ENCODE measurements around the gene SELENON.

Gene SELENON

DNA sequence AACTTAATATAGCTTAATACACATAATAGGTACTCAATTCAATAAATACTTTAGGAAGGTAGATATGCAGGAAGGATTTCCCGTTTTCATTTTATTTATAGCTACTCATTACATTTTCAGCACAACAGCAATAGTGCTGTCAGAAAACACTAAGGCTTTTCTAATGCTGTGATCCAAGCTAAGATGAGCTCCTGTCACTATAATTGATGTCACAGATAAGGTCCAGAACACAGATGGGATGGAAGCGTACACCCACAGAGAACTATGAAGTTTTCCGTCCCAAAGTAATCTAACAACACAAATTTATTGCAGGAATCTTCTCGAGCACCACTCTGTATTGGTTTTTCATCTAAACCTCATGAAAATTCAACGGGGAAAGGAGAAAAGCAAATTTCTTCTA lies 45.7 kb downstream of the SELENON start:
- TF ChIP-seq, protein P1, sequence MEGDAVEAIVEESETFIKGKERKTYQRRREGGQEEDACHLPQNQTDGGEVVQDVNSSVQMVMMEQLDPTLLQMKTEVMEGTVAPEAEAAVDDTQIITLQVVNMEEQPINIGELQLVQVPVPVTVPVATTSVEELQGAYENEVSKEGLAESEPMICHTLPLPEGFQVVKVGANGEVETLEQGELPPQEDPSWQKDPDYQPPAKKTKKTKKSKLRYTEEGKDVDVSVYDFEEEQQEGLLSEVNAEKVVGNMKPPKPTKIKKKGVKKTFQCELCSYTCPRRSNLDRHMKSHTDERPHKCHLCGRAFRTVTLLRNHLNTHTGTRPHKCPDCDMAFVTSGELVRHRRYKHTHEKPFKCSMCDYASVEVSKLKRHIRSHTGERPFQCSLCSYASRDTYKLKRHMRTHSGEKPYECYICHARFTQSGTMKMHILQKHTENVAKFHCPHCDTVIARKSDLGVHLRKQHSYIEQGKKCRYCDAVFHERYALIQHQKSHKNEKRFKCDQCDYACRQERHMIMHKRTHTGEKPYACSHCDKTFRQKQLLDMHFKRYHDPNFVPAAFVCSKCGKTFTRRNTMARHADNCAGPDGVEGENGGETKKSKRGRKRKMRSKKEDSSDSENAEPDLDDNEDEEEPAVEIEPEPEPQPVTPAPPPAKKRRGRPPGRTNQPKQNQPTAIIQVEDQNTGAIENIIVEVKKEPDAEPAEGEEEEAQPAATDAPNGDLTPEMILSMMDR (IDR thresholded peaks at IDR 0.05; ENCODE audit: control insufficient read depth, insufficient read depth, low read depth, low read length, missing control alignments) = no peak
- no peak overlapping the region for H3K4me3 ChIP-seq (ENCODE audit: control insufficient read depth, low read depth, low read length)
- no peak for DNase-seq (ENCODE audit: low read depth)

DNA sequence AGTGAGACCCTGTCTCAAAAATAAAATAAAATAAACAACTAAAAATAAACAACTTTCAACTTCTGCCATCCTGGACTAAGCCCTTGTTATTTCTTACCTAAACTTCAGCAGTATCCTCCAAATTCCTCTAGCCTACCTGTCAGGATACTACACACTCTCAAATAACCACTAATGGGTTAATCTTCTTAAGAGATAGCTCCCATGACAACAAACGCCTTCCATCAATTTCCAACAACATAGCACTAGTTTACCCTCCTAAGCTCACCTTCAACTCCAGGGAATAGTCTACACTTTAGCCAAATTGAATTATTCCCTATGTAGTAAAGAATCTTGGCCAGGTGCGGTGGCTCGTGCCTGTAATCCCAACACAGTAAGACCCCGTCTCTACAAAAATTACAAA lies 47.9 kb downstream of the SELENON start:
- no peak for DNase-seq (ENCODE audit: low read depth)
- no peak overlapping the region for H3K4me3 ChIP-seq (ENCODE audit: control insufficient read depth, low read depth, low read length)
- TF ChIP-seq, protein P1 (IDR thresholded peaks at IDR 0.05; ENCODE audit: control insufficient read depth, insufficient read depth, low read depth, low read length, missing control alignments) = no peak

DNA sequence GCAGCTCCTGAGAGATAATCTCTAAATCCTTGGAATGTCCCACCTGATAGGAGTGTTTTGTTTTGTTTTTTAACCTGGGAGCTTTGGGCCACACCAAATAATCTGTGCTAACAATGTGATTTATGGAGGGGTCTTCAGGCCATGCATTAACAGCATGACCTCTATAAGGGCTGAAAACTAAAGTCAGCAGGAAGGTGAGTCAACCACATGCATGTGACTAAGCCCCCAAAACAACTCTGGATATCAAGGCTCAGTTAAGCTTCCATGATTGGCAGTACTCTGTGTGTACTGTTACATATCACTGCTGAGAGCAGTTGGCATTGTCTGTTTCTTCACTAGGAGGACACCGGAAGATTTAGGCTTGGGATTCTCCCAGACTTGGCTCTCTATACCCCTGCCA lies 48.5 kb downstream of the SELENON start:
- no peak for DNase-seq (ENCODE audit: low read depth)
- H3K4me3 ChIP-seq (ENCODE audit: control insufficient read depth, low read depth, low read length) = no peak overlapping the region
- TF ChIP-seq, protein P1 (IDR thresholded peaks at IDR 0.05; ENCODE audit: control insufficient read depth, insufficient read depth, low read depth, low read length, missing control alignments) = no peak

DNA sequence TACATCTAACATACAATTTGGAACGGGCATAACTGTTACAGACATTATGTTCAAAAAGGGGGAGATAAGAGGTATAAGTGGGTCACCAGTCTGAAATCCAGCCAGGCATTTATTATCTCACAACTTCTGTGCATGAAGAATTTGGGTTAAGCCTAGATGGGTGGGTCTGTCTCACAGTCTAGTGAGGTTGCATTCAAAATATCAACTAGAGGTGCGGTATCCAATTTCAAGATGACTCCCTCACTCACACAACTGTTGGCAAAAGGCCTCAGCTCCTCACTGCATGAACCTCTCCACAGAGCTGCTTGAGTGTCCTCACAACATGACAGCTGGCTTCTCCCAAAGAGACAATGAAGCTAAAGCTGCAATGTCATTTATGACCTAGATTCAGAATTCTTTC lies 54.6 kb downstream of the SELENON start:
- no peak for DNase-seq (ENCODE audit: low read depth)
- H3K4me3 ChIP-seq (ENCODE audit: control insufficient read depth, low read depth, low read length) = no peak overlapping the region
- TF ChIP-seq, protein P1 (IDR thresholded peaks at IDR 0.05; ENCODE audit: control insufficient read depth, insufficient read depth, low read depth, low read length, missing control alignments) = no peak

DNA sequence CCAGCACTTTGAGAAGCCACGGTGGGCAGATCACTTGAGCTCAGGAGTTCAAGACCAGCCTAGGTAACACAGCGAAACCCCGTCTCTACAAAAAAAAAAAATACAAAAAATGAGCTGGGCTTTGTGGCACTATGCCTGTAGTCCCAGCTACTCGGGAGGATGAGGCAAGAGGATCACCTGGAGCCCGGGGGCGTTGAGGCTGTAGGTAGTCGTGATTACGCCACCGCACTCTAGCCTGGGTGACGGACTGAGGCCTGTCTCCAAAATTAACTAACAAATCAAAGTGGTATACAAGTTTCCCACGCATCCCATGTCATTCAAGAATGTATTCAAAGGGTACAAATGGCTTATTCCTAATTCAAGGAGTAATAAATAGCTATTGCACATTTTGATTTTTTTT lies 56.9 kb downstream of the SELENON start:
- no peak for DNase-seq (ENCODE audit: low read depth)
- H3K4me3 ChIP-seq (ENCODE audit: control insufficient read depth, low read depth, low read length) = no peak overlapping the region
- TF ChIP-seq, protein P1 (IDR thresholded peaks at IDR 0.05; ENCODE audit: control insufficient read depth, insufficient read depth, low read depth, low read length, missing control alignments) = no peak

DNA sequence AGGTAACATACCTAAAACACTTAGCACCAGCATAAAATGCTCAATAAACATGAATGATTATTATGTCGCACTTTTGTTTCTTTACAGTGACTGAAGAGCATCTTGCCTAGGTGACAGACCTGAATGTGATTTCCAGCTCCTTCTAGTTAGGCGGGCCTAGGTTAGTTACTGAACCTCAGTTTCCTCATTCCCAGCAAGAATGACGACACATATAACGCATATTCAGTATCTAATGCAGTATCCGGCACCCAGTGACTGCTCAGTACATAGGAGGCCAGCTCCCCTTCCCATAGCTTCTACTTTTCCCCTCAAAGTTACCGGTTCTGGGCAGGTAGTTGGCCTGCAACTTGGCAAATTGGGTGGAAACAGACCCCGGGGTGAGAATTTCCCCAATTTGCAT lies 58.5 kb downstream of the SELENON start:
- no peak for DNase-seq (ENCODE audit: low read depth)
- TF ChIP-seq, protein P1 (IDR thresholded peaks at IDR 0.05; ENCODE audit: control insufficient read depth, insufficient read depth, low read depth, low read length, missing control alignments) = no peak
- H3K4me3 ChIP-seq (ENCODE audit: control insufficient read depth, low read depth, low read length) = peak overlapping the region; percentile 85
